GM12801 (cell line): Measurements from ENCODE around the gene TSC22D3.

ENCODE experiments used
- CTCF ChIP-seq: IDR thresholded peaks from one replicate; pipeline ENCODE4 v1.5.1; 2011; ENCODE audit warnings: control low read depth; ENCODE audit not compliant: insufficient read length; ENCODE audit errors: extremely low read depth

The TSC22D3 gene

GRCh38 chrX:107721318-107721717, 54.3 kb downstream of the TSC22D3 start:
- no peak for TF ChIP-seq CTCF

- no peak for TF ChIP-seq CTCF
Observed at GRCh38 chrX:107718156-107718621, 57.4 kb downstream of the TSC22D3 start.

- TF ChIP-seq CTCF, result no peak
Observed at GRCh38 chrX:107716816-107717700, 58.5 kb downstream of the TSC22D3 start.

GRCh38 chrX:107716118-107716684, 59.4 kb downstream of the TSC22D3 start:
- no peak for TF ChIP-seq CTCF

- no peak for TF ChIP-seq CTCF
Observed at GRCh38 chrX:107715331-107716117, 60.1 kb downstream of the TSC22D3 start.

GRCh38 chrX:107714206-107714891, 61.2 kb downstream of the TSC22D3 start:
- no peak for TF ChIP-seq CTCF
